H9 (cell line): ENCODE measurements around the gene EHD4. TPM values are rescaled to one million over a fixed set of nuclear protein-coding genes. Genes with fewer than 3 reads are reported as not detected.

Experiments
- DNase-seq: peaks from one replicate; pipeline ENCODE4 v3.0.0-alpha.2; 2017
- H2AFZ ChIP-seq: one replicate; pipeline ENCODE4 v1.6.1; 2013; ENCODE audit warnings: mild to moderate bottlenecking, low read length, control low read depth, moderate library complexity
- H2AK5ac ChIP-seq: 2 replicates; pipeline ENCODE4 v1.6.1; 2013; ENCODE audit warnings: low read length, control low read depth, mixed read lengths; ENCODE audit not compliant: insufficient read length
- H2BK120ac ChIP-seq: one replicate; pipeline ENCODE4 v1.6.1; 2013; ENCODE audit warnings: low read depth, mild to moderate bottlenecking, low read length, control low read depth, inconsistent platforms; ENCODE audit not compliant: poor library complexity, severe bottlenecking
- H2BK12ac ChIP-seq: 2 replicates; pipeline ENCODE4 v1.6.1; 2013; ENCODE audit warnings: low read length, control low read depth, mixed read lengths, low read depth; ENCODE audit not compliant: insufficient read length
- H2BK15ac ChIP-seq: 2 replicates; pipeline ENCODE4 v1.6.1; 2013; ENCODE audit warnings: low read depth, low read length, control low read depth
- H2BK20ac ChIP-seq: one replicate; pipeline ENCODE4 v1.6.1; 2013; ENCODE audit warnings: low read depth, mild to moderate bottlenecking, low read length, control low read depth, inconsistent platforms; ENCODE audit not compliant: poor library complexity, severe bottlenecking
- H2BK5ac ChIP-seq: 2 replicates; pipeline ENCODE4 v1.6.1; 2013; ENCODE audit warnings: low read length, control low read depth, mixed read lengths; ENCODE audit not compliant: insufficient read length
- H3K14ac ChIP-seq: 2 replicates; pipeline ENCODE4 v1.6.1; 2013; ENCODE audit warnings: low read length, control low read depth; ENCODE audit not compliant: insufficient read depth
- H3K18ac ChIP-seq: 2 replicates; pipeline ENCODE4 v1.6.1; 2013; ENCODE audit warnings: low read depth, mild to moderate bottlenecking, mixed read lengths, low read length, control low read depth; ENCODE audit not compliant: insufficient read length
- H3K23ac ChIP-seq: 2 replicates; pipeline ENCODE4 v1.6.1; 2013; ENCODE audit warnings: low read length, control low read depth, mixed read lengths, low read depth; ENCODE audit not compliant: insufficient read length
- H3K23me2 ChIP-seq: 2 replicates; pipeline ENCODE4 v1.6.1; 2013; ENCODE audit warnings: low read depth, mild to moderate bottlenecking, mixed read lengths, low read length, control low read depth; ENCODE audit not compliant: insufficient read length, poor library complexity, severe bottlenecking
- H3K27ac ChIP-seq: 2 replicates; pipeline ENCODE4 v1.5.1; 2013; ENCODE audit warnings: low read length, control low read depth, mixed read lengths, low read depth; ENCODE audit not compliant: insufficient read length
- H3K27me3 ChIP-seq: 2 replicates; pipeline ENCODE4 v1.6.1; 2013; ENCODE audit warnings: low read length, control low read depth, inconsistent platforms; ENCODE audit not compliant: insufficient read depth
- H3K4ac ChIP-seq: 2 replicates; pipeline ENCODE4 v1.6.1; 2013; ENCODE audit warnings: low read depth, mild to moderate bottlenecking, control low read depth, inconsistent platforms, low read length, moderate library complexity
- H3K4me1 ChIP-seq: 2 replicates; pipeline ENCODE4 v1.6.1; 2013; ENCODE audit warnings: low read length, control low read depth, inconsistent platforms; ENCODE audit not compliant: insufficient read depth
- H3K4me2 ChIP-seq: 2 replicates; pipeline ENCODE4 v1.6.1; 2013; ENCODE audit warnings: low read length, control low read depth, mixed read lengths; ENCODE audit not compliant: insufficient read length, insufficient read depth
- H3K56ac ChIP-seq: 2 replicates; pipeline ENCODE4 v1.6.1; 2013; ENCODE audit warnings: low read depth, mild to moderate bottlenecking, mixed read lengths, low read length, control low read depth; ENCODE audit not compliant: insufficient read length
- H3K79me1 ChIP-seq: 2 replicates; pipeline ENCODE4 v1.6.1; 2013; ENCODE audit warnings: low read depth, mild to moderate bottlenecking, moderate library complexity, low read length, control low read depth, inconsistent platforms; ENCODE audit not compliant: insufficient read depth, poor library complexity, severe bottlenecking
- H3K79me2 ChIP-seq: 2 replicates; pipeline ENCODE4 v1.6.1; 2013; ENCODE audit warnings: low read length, control low read depth, inconsistent platforms; ENCODE audit not compliant: insufficient read depth
- H3K9ac ChIP-seq: 2 replicates; pipeline ENCODE4 v1.6.1; 2013; ENCODE audit warnings: low read length, control low read depth, mixed read lengths; ENCODE audit not compliant: insufficient read length; ENCODE audit errors: extremely low read depth
- H3K9me3 ChIP-seq: one replicate; pipeline ENCODE4 v1.6.1; 2013; ENCODE audit warnings: low read depth, low read length, inconsistent platforms; ENCODE audit not compliant: control insufficient read depth
- H3T11ph ChIP-seq: one replicate; pipeline ENCODE4 v1.6.1; 2013; ENCODE audit warnings: mild to moderate bottlenecking, low read length, control low read depth, inconsistent platforms
- H4K20me1 ChIP-seq: one replicate; pipeline ENCODE4 v1.6.1; 2013; ENCODE audit not compliant: control insufficient read depth, insufficient read length, insufficient read depth
- H4K5ac ChIP-seq: 2 replicates; pipeline ENCODE4 v1.6.1; 2013; ENCODE audit warnings: low read depth, mild to moderate bottlenecking, mixed read lengths, low read length, control low read depth; ENCODE audit not compliant: insufficient read length
- H4K8ac ChIP-seq: replicated peaks from 2 replicates; pipeline ENCODE4 v1.6.1; 2013; ENCODE audit warnings: low read length, control low read depth, mixed read lengths, low read depth; ENCODE audit not compliant: insufficient read length
- H4K91ac ChIP-seq: 2 replicates; pipeline ENCODE4 v1.6.1; 2013; ENCODE audit warnings: low read depth, mild to moderate bottlenecking, moderate library complexity, mixed read lengths, low read length, control low read depth; ENCODE audit not compliant: insufficient read length
- H3K27ac Mint-ChIP-seq, 3 experiments: 2 replicates in 2 of 3; 3 replicates in 1 of 3; pipeline ENCODE4 v1.8.0; 2020 to 2021; ENCODE audit warnings: mixed read lengths in 3 of 3, mild to moderate bottlenecking in 1 of 3, moderate library complexity in 1 of 3
- H3K27me3 Mint-ChIP-seq: 2 replicates; pipeline ENCODE4 v1.8.0; 2021; ENCODE audit warnings: low read depth, mild to moderate bottlenecking, moderate library complexity, mixed read lengths
- H3K36me3 Mint-ChIP-seq, 3 experiments: 2 replicates in 2 of 3; 3 replicates in 1 of 3; pipeline ENCODE4 v1.8.0; 2020 to 2021; ENCODE audit warnings: low read depth in 3 of 3, mixed read lengths in 3 of 3; ENCODE audit not compliant: insufficient read depth in 1 of 3
- H3K4me1 Mint-ChIP-seq, 2 experiments: 2 replicates each; pipeline ENCODE4 v1.8.0; 2020; ENCODE audit warnings: mixed read lengths in 2 of 2
- H3K4me3 Mint-ChIP-seq, 2 experiments: 2 replicates in 1 of 2; 3 replicates in 1 of 2; pipeline ENCODE4 v1.8.0; 2020 to 2021; ENCODE audit warnings: mild to moderate bottlenecking in 2 of 2, mixed read lengths in 2 of 2, moderate library complexity in 1 of 2
- H3K9me3 Mint-ChIP-seq, 2 experiments: 2 replicates in 1 of 2; 3 replicates in 1 of 2; pipeline ENCODE4 v1.8.0; 2020; ENCODE audit warnings: mild to moderate bottlenecking in 2 of 2, mixed read lengths in 2 of 2, moderate library complexity in 1 of 2
- WGBS: extraction: QIAGEN DNeasy Blood & Tissue Kit; methylation state at CpG from one replicate; pipeline ENCODE4 v1.1.7; 2013; ENCODE audit warnings: missing lambda C conversion rate, low lambda C conversion rate, mixed read lengths; ENCODE audit not compliant: insufficient read length; ENCODE audit errors: extremely low coverage; 5-methylcytosine and 5-hydroxymethylcytosine counted together
- total RNA-seq: library from RNA; stranded (reverse); gene quantifications from 2 replicates; pipeline ENCODE4 v1.2.1, GENCODE V29; 2021
- TF ChIP-seq, protein P1 (sequence below): fragments of 200-600 bp; sonication (generic); conservative IDR thresholded peaks from 3 replicates; pipeline ENCODE4 v1.8.0; 2021; ENCODE audit warnings: antibody characterized with exemption, mild to moderate bottlenecking

Gene EHD4
- total RNA-seq, 1 experiment from 2014 or later = 22.9 TPM

DNA sequence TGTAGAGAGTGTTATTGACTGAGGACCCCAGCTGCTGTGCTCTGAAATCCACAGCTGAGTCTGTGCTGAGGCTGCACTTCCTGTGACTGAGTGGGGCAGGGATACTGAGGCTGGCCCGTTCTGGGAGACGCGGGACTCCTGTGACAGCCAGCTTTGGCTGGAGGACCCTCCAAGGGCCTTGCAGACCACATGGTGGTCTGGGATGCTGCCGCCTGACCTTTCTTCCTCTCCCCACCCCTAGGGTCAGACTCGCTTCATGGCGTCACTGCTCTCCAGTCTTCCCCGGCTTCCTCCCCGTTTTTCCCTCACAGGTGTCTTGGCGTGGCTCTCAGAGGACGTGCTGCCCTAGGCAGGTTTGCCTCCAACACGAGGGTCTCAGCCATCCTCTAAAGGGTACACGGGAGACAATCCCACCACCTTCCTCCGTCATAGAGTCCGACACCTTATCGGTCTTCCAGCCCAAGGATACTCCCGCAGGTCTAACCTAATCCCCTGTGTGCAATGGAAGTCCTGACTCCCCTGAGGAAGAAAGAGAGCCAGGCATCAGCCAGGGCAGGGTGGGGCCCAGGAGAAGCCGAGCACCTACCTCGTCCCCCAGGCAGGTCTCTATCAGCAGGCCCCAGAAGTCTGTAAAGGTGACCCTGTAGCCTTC lies 19.9 kb upstream of the EHD4 start:
- TF ChIP-seq, protein P1, sequence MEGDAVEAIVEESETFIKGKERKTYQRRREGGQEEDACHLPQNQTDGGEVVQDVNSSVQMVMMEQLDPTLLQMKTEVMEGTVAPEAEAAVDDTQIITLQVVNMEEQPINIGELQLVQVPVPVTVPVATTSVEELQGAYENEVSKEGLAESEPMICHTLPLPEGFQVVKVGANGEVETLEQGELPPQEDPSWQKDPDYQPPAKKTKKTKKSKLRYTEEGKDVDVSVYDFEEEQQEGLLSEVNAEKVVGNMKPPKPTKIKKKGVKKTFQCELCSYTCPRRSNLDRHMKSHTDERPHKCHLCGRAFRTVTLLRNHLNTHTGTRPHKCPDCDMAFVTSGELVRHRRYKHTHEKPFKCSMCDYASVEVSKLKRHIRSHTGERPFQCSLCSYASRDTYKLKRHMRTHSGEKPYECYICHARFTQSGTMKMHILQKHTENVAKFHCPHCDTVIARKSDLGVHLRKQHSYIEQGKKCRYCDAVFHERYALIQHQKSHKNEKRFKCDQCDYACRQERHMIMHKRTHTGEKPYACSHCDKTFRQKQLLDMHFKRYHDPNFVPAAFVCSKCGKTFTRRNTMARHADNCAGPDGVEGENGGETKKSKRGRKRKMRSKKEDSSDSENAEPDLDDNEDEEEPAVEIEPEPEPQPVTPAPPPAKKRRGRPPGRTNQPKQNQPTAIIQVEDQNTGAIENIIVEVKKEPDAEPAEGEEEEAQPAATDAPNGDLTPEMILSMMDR = no peak
- no CpG with 5 or more reads among the region's 18 CpGs for WGBS
- no peak overlapping the region for H3K27ac Mint-ChIP-seq

More for the DNA sequence above, 19.9 kb upstream of the EHD4 start:
- H4K8ac ChIP-seq = no peak overlapping the region
- no peak overlapping the region for H3K4me3 Mint-ChIP-seq
- no peak overlapping the region for H3K4ac ChIP-seq
- no peak overlapping the region for H3K4me2 ChIP-seq
- H3K14ac ChIP-seq = no peak overlapping the region
- no peak overlapping the region for H3K56ac ChIP-seq
- H2AFZ ChIP-seq = no peak overlapping the region
- H3K27me3 Mint-ChIP-seq = peaks cover 2% of the 10 kb centered on the region; the same call in 1 of the 2 replicates
- H3K27me3 ChIP-seq = no peaks in the 10 kb centered on the region
- H3K23me2 ChIP-seq = no peaks in the 10 kb centered on the region
- no peaks in the 10 kb centered on the region for H3K9me3 Mint-ChIP-seq
- H3K9ac ChIP-seq = no peak overlapping the region
- H3K4me1 Mint-ChIP-seq = peaks cover 6 to 10% of the 10 kb centered on the region in 2 experiments
- H4K91ac ChIP-seq = no peak overlapping the region
- no peak overlapping the region for H3K23ac ChIP-seq
- no peaks in the 10 kb centered on the region for H3K79me2 ChIP-seq
- H2BK5ac ChIP-seq = no peak overlapping the region
- H2BK20ac ChIP-seq = no peak overlapping the region
- no peak overlapping the region for H3K27ac ChIP-seq
- H3T11ph ChIP-seq = no peak overlapping the region
- no peak overlapping the region for H2BK120ac ChIP-seq
- H2AK5ac ChIP-seq = no peak overlapping the region
- H3K9me3 ChIP-seq = no peaks in the 10 kb centered on the region
- no peak overlapping the region for H2BK15ac ChIP-seq
- H3K36me3 Mint-ChIP-seq = no peaks in the 10 kb centered on the region
- H4K20me1 ChIP-seq = no peaks in the 10 kb centered on the region
- H3K79me1 ChIP-seq = no peaks in the 10 kb centered on the region
- H3K18ac ChIP-seq = no peak overlapping the region
- no peak for DNase-seq
- no peak overlapping the region for H2BK12ac ChIP-seq
- no peaks in the 10 kb centered on the region; the same call in 1 of the 2 replicates for H3K4me1 ChIP-seq
- H4K5ac ChIP-seq = no peak overlapping the region
